GM23338 (cell line): ENCODE measurements around the gene DUSP8. TPM values are rescaled to one million over a fixed set of nuclear protein-coding genes. Genes with fewer than 3 reads are reported as not detected.

Experiments
- ATAC-seq: fragments of 200-7000 bp; cut with Tn5 transposase; 3 replicates; pipeline ENCODE4 v1.9.1; 2020
- DNase-seq: peaks from one replicate; pipeline ENCODE4 v3.0.0-alpha.2; 2015; ENCODE audit warnings: low spot score
- H2AFZ ChIP-seq: fragments of 200-600 bp; sonication (generic); 2 replicates; pipeline ENCODE4 v1.8.0; 2016; ENCODE audit warnings: antibody characterized with exemption, mild to moderate bottlenecking, moderate library complexity
- H3F3A ChIP-seq: fragments of 200-600 bp; sonication (generic); replicated peaks from 2 replicates; pipeline ENCODE4 v1.8.0; 2017; ENCODE audit warnings: antibody characterized with exemption, mixed run types, low read depth
- H3K27ac ChIP-seq: fragments of 200-600 bp; sonication (generic); 2 replicates; pipeline ENCODE4 v1.6.1; 2016; ENCODE audit warnings: low read depth
- H3K27me3 ChIP-seq: fragments of 200-600 bp; sonication (generic); 2 replicates; pipeline ENCODE4 v1.8.0; 2016; ENCODE audit warnings: mild to moderate bottlenecking, mixed run types, moderate library complexity; ENCODE audit not compliant: insufficient read depth
- H3K36me3 ChIP-seq: fragments of 200-600 bp; sonication (generic); 2 replicates; pipeline ENCODE4 v1.8.0; 2016; ENCODE audit warnings: mild to moderate bottlenecking; ENCODE audit not compliant: insufficient read depth
- H3K4me1 ChIP-seq: fragments of 200-600 bp; sonication (generic); 2 replicates; pipeline ENCODE4 v1.8.0; 2016; ENCODE audit warnings: mild to moderate bottlenecking, moderate library complexity; ENCODE audit not compliant: insufficient read depth
- H3K4me2 ChIP-seq: fragments of 200-600 bp; sonication (generic); 2 replicates; pipeline ENCODE4 v1.7.1; 2017; ENCODE audit warnings: mixed run types
- H3K4me3 ChIP-seq: fragments of 200-600 bp; sonication (generic); 2 replicates; pipeline ENCODE4 v1.6.1; 2016; ENCODE audit warnings: mixed run types
- H3K79me2 ChIP-seq: fragments of 200-600 bp; sonication (generic); replicated peaks from 2 replicates; pipeline ENCODE4 v1.8.0; 2017; ENCODE audit warnings: mild to moderate bottlenecking; ENCODE audit not compliant: insufficient read depth
- H3K9me2 ChIP-seq: fragments of 200-600 bp; sonication (generic); 2 replicates; pipeline ENCODE4 v1.8.0; 2017; ENCODE audit not compliant: insufficient read depth
- H4K20me1 ChIP-seq: fragments of 200-600 bp; sonication (generic); replicated peaks from 2 replicates; pipeline ENCODE4 v1.8.0; 2017; ENCODE audit warnings: mild to moderate bottlenecking; ENCODE audit not compliant: insufficient read depth
- H3K27ac Mint-ChIP-seq: 2 replicates; pipeline ENCODE4 v1.8.0; 2020; ENCODE audit warnings: inconsistent platforms, mild to moderate bottlenecking, moderate library complexity, mixed read lengths
- H3K27me3 Mint-ChIP-seq: 3 replicates; pipeline ENCODE4 v1.8.0; 2022; ENCODE audit warnings: low read depth, mild to moderate bottlenecking, moderate library complexity, mixed read lengths, inconsistent platforms; ENCODE audit not compliant: insufficient read depth, poor library complexity
- H3K36me3 Mint-ChIP-seq: 3 replicates; pipeline ENCODE4 v1.8.0; 2021; ENCODE audit warnings: low read depth, mild to moderate bottlenecking, inconsistent platforms, moderate library complexity, mixed read lengths
- H3K4me1 Mint-ChIP-seq: 3 replicates; pipeline ENCODE4 v1.8.0; 2020; ENCODE audit warnings: mild to moderate bottlenecking, inconsistent platforms, mixed read lengths
- H3K4me3 Mint-ChIP-seq: 3 replicates; pipeline ENCODE4 v1.8.0; 2021; ENCODE audit warnings: moderate library complexity, mild to moderate bottlenecking, inconsistent platforms, mixed read lengths
- H3K9me3 Mint-ChIP-seq: 3 replicates; pipeline ENCODE4 v1.8.0; 2020; ENCODE audit warnings: moderate library complexity, mild to moderate bottlenecking, inconsistent platforms, mixed read lengths
- CREB1 ChIP-seq: fragments of 250-450 bp; sonication (Bioruptor Pico); IDR thresholded peaks from 2 replicates; pipeline ENCODE4 v1.5.0; 2020; ENCODE audit warnings: low read depth, mild to moderate bottlenecking, moderate library complexity
- EZH2 ChIP-seq: fragments of 200-600 bp; sonication (generic); IDR thresholded peaks from one replicate; pipeline ENCODE4 v1.8.0; 2017; ENCODE audit warnings: antibody characterized with exemption, mild to moderate bottlenecking, low read depth; ENCODE audit not compliant: unreplicated experiment
- EZH2phosphoT487 ChIP-seq: fragments of 200-600 bp; sonication (generic); IDR thresholded peaks from one replicate; pipeline ENCODE4 v1.8.1; 2018; ENCODE audit warnings: antibody characterized with exemption; ENCODE audit not compliant: unreplicated experiment
- JUNB ChIP-seq: IDR thresholded peaks from one replicate; pipeline ENCODE4 v1.6.1; 2016; ENCODE audit warnings: antibody characterized with exemption; ENCODE audit not compliant: unreplicated experiment
- NANOG ChIP-seq: IDR thresholded peaks from 2 replicates; pipeline ENCODE4 v1.6.1; 2016; ENCODE audit warnings: antibody characterized with exemption, borderline replicate concordance
- POLR2AphosphoS5 ChIP-seq: IDR thresholded peaks from 2 replicates; pipeline ENCODE4 v1.6.1; 2016; ENCODE audit warnings: antibody characterized with exemption, low read depth
- STAT1 ChIP-seq: IDR thresholded peaks from one replicate; pipeline ENCODE4 v1.6.1; 2016; ENCODE audit warnings: antibody characterized with exemption; ENCODE audit not compliant: unreplicated experiment
- ZNF114 ChIP-seq: fragments of 250-450 bp; sonication (Bioruptor Pico); IDR thresholded peaks from 2 replicates; pipeline ENCODE4 v1.5.0; 2020; ENCODE audit warnings: mild to moderate bottlenecking, moderate library complexity
- polyA plus RNA-seq: library from polyadenylated mRNA; unstranded; fragments of >200 nt; fragmentation: Nextera tagmentation; extraction: Ambion mirVana; gene quantifications from 2 replicates; pipeline ENCODE4 v1.2.1, GENCODE V29; 2016
- total RNA-seq: library from RNA; depleted of rRNA; stranded (reverse); fragments of >200 nt; shearing (Covaris generic); gene quantifications from 2 replicates; pipeline ENCODE4 v1.2.3, GENCODE V29; 2014
- TF ChIP-seq, protein P1 (sequence below): fragments of 250-450 bp; sonication (Bioruptor Pico); IDR thresholded peaks from 2 replicates; pipeline ENCODE4 v1.5.0; 2020; ENCODE audit warnings: mild to moderate bottlenecking, moderate library complexity
- TF ChIP-seq, protein P2 (sequence below), 2 experiments: fragments of 200-600 bp in 1 of 2; sonication (generic) in 1 of 2; conservative IDR thresholded peaks; 2 replicates each; pipeline versions ENCODE4 v1.5.1 to v1.6.1; 2016 to 2017; ENCODE audit warnings: antibody characterized with exemption in 2 of 2, low read depth in 2 of 2, mild to moderate bottlenecking in 2 of 2, moderate library complexity in 1 of 2
- TF ChIP-seq, protein P3 (sequence below): IDR thresholded peaks from 2 replicates; pipeline ENCODE4 v1.6.1; 2016; ENCODE audit warnings: antibody characterized with exemption

Gene DUSP8
- total and polyA plus RNA-seq, 2 experiments from 2014 or later = 1.1 TPM

DNA sequence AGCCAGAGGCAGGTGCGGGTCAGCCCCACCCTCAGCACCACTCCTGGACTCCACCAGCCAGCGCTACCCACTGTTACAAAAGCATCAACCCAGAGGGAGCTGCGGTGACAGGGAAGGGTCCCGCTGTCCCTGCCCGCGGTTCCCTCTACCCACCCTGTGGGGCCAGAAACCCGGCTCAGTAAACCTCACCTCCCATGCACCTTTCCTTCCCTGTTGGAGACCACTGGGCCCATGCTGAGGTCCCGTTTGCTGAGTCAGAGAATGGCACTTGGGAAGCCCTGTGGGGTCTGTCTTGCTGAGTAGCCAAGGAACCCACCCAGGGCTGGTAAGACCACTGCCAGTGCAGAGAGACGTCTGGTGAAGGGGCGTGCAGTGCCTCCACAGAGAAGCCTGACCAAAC lies 43.4 kb downstream of the DUSP8 start (continued):
- TF ChIP-seq, protein P1, sequence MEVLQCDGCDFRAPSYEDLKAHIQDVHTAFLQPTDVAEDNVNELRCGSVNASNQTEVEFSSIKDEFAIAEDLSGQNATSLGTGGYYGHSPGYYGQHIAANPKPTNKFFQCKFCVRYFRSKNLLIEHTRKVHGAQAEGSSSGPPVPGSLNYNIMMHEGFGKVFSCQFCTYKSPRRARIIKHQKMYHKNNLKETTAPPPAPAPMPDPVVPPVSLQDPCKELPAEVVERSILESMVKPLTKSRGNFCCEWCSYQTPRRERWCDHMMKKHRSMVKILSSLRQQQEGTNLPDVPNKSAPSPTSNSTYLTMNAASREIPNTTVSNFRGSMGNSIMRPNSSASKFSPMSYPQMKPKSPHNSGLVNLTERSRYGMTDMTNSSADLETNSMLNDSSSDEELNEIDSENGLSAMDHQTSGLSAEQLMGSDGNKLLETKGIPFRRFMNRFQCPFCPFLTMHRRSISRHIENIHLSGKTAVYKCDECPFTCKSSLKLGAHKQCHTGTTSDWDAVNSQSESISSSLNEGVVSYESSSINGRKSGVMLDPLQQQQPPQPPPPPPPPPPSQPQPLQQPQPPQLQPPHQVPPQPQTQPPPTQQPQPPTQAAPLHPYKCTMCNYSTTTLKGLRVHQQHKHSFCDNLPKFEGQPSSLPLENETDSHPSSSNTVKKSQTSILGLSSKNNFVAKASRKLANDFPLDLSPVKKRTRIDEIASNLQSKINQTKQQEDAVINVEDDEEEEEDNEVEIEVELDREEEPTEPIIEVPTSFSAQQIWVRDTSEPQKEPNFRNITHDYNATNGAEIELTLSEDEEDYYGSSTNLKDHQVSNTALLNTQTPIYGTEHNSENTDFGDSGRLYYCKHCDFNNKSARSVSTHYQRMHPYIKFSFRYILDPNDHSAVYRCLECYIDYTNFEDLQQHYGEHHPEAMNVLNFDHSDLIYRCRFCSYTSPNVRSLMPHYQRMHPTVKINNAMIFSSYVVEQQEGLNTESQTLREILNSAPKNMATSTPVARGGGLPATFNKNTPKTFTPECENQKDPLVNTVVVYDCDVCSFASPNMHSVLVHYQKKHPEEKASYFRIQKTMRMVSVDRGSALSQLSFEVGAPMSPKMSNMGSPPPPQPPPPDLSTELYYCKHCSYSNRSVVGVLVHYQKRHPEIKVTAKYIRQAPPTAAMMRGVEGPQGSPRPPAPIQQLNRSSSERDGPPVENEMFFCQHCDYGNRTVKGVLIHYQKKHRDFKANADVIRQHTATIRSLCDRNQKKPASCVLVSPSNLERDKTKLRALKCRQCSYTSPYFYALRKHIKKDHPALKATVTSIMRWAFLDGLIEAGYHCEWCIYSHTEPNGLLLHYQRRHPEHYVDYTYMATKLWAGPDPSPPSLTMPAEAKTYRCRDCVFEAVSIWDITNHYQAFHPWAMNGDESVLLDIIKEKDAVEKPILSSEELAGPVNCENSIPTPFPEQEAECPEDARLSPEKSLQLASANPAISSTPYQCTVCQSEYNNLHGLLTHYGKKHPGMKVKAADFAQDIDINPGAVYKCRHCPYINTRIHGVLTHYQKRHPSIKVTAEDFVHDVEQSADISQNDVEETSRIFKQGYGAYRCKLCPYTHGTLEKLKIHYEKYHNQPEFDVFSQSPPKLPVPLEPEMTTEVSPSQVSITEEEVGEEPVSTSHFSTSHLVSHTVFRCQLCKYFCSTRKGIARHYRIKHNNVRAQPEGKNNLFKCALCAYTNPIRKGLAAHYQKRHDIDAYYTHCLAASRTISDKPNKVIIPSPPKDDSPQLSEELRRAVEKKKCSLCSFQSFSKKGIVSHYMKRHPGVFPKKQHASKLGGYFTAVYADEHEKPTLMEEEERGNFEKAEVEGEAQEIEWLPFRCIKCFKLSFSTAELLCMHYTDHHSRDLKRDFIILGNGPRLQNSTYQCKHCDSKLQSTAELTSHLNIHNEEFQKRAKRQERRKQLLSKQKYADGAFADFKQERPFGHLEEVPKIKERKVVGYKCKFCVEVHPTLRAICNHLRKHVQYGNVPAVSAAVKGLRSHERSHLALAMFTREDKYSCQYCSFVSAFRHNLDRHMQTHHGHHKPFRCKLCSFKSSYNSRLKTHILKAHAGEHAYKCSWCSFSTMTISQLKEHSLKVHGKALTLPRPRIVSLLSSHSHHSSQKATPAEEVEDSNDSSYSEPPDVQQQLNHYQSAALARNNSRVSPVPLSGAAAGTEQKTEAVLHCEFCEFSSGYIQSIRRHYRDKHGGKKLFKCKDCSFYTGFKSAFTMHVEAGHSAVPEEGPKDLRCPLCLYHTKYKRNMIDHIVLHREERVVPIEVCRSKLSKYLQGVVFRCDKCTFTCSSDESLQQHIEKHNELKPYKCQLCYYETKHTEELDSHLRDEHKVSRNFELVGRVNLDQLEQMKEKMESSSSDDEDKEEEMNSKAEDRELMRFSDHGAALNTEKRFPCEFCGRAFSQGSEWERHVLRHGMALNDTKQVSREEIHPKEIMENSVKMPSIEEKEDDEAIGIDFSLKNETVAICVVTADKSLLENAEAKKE (CRISPR knock-in tag) = no peak
- no peak for TF ChIP-seq EZH2

DNA sequence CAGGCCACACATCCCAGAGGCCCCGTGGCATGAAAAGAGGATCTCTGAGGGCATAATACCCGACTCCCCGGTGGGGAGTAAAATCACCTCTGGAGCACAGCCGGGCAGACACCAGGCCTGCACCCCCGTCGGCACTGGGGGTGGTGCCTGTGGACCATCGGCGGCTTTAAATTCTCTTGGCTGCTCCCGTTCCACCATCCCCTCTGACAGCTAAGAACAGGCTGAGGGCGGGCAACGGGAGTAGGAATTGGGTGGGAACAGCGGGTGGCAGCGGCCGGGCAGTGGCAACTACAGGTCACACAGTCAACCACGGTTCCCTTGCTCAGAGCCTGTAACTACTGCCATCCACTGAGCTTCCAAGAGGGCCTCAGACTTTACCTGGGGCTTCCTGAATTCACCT lies 45.3 kb downstream of the DUSP8 start:
- Histone ChIP-seq H3K36me3 (no peaks in the 10 kb centered on the region), H3K9me2 (no peaks in the 10 kb centered on the region), H2AFZ (no peak overlapping the region), H3K4me3 (no peak overlapping the region), H4K20me1 (peaks cover 7% of the 10 kb centered on the region), H3K27ac (no peak overlapping the region), H3K4me2 (no peak overlapping the region), H3K4me1 (no peaks in the 10 kb centered on the region), H3F3A (no peaks in the 10 kb centered on the region), H3K27me3 (no peaks in the 10 kb centered on the region), H3K79me2 (peaks cover 64% of the 10 kb centered on the region)
- no peaks in the 10 kb centered on the region for H3K36me3 Mint-ChIP-seq
- ATAC-seq = no peak
- H3K27me3 Mint-ChIP-seq = peaks cover 3% of the 10 kb centered on the region
- no peak overlapping the region for H3K4me3 Mint-ChIP-seq
- no peaks in the 10 kb centered on the region; the same call in 2 of the 3 replicates for H3K4me1 Mint-ChIP-seq
- DNase-seq = no peak
- H3K9me3 Mint-ChIP-seq = no peaks in the 10 kb centered on the region
- no peak overlapping the region for H3K27ac Mint-ChIP-seq
- TF ChIP-seq, protein P2, sequence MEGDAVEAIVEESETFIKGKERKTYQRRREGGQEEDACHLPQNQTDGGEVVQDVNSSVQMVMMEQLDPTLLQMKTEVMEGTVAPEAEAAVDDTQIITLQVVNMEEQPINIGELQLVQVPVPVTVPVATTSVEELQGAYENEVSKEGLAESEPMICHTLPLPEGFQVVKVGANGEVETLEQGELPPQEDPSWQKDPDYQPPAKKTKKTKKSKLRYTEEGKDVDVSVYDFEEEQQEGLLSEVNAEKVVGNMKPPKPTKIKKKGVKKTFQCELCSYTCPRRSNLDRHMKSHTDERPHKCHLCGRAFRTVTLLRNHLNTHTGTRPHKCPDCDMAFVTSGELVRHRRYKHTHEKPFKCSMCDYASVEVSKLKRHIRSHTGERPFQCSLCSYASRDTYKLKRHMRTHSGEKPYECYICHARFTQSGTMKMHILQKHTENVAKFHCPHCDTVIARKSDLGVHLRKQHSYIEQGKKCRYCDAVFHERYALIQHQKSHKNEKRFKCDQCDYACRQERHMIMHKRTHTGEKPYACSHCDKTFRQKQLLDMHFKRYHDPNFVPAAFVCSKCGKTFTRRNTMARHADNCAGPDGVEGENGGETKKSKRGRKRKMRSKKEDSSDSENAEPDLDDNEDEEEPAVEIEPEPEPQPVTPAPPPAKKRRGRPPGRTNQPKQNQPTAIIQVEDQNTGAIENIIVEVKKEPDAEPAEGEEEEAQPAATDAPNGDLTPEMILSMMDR (conservative IDR thresholded peaks at IDR 0.05; ENCODE audit: low read depth in 2 of 2) = no peak
- TF ChIP-seq CREB1 = no peak
- TF ChIP-seq STAT1 = no peak
- no peak for TF ChIP-seq ZNF114 (CRISPR knock-in tag)
- TF ChIP-seq EZH2 = no peak
- TF ChIP-seq, protein P3, sequence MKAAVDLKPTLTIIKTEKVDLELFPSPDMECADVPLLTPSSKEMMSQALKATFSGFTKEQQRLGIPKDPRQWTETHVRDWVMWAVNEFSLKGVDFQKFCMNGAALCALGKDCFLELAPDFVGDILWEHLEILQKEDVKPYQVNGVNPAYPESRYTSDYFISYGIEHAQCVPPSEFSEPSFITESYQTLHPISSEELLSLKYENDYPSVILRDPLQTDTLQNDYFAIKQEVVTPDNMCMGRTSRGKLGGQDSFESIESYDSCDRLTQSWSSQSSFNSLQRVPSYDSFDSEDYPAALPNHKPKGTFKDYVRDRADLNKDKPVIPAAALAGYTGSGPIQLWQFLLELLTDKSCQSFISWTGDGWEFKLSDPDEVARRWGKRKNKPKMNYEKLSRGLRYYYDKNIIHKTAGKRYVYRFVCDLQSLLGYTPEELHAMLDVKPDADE = no peak
- TF ChIP-seq JUNB = no peak
- no peak for TF ChIP-seq POLR2AphosphoS5
- no peak for TF ChIP-seq NANOG
- no peak for TF ChIP-seq EZH2phosphoT487
